Activated T-cell treated with anti-CD3 and anti-CD28 coated beads, Interleukin-2, amount 50 U/mL, for 72 hours (primary cell): ENCODE data around the gene AGBL1. TPM values are rescaled to one million over a fixed set of nuclear protein-coding genes. Genes with fewer than 3 reads are reported as not detected.

Source experiments
- ATAC-seq, 2 donors: fragments of 150-1000 bp; cut with Tn5 transposase; replicated peaks in 1 of 2; 2 replicates each; pipeline ENCODE4 v1.10.0; 2021; ENCODE audit warnings: moderate library complexity in 2 of 2, mild to moderate bottlenecking in 1 of 2
- DNase-seq, 2 donors: peaks; one replicate each; pipeline ENCODE4 v3.0.0; 2021 to 2022; ENCODE audit warnings: mixed read lengths in 1 of 2
- H3K27ac Mint-ChIP-seq: one replicate; pipeline ENCODE4 v1.8.0; 2022; ENCODE audit warnings: mild to moderate bottlenecking, moderate library complexity, mixed read lengths
- H3K27me3 Mint-ChIP-seq: one replicate; pipeline ENCODE4 v1.8.0; 2022; ENCODE audit warnings: low read depth, mixed read lengths
- H3K36me3 Mint-ChIP-seq, 2 donors: one replicate each; pipeline ENCODE4 v1.8.0; 2022; ENCODE audit warnings: mixed read lengths in 2 of 2, mild to moderate bottlenecking in 1 of 2; ENCODE audit not compliant: insufficient read depth in 2 of 2
- H3K4me1 Mint-ChIP-seq: one replicate; pipeline ENCODE4 v1.8.0; 2022; ENCODE audit warnings: low read depth, mixed read lengths
- H3K4me3 Mint-ChIP-seq, 2 donors: one replicate each; pipeline ENCODE4 v1.8.0; 2022; ENCODE audit warnings: mild to moderate bottlenecking in 2 of 2, mixed read lengths in 2 of 2, moderate library complexity in 2 of 2
- H3K9me3 Mint-ChIP-seq, 2 donors: one replicate each; pipeline ENCODE4 v1.8.0; 2022; ENCODE audit warnings: mixed read lengths in 2 of 2
- total RNA-seq, 2 donors: library from RNA; stranded (reverse); gene quantifications; one replicate each; pipeline ENCODE4 v1.2.3, GENCODE V29; 2022

AGBL1 gene
- total RNA-seq, 2 donors from 2014 or later, result 0.14 TPM; not detected in 1

- H3K36me3 Mint-ChIP-seq, result no peaks in the 10 kb centered on the region
- ATAC-seq (no peak), DNase-seq (no peak)
- peaks cover 6% of the 10 kb centered on the region for H3K27me3 Mint-ChIP-seq
- peaks cover 17% of the 10 kb centered on the region for H3K4me1 Mint-ChIP-seq
- no peak overlapping the region for H3K4me3 Mint-ChIP-seq
- H3K27ac Mint-ChIP-seq, result no peak overlapping the region
- H3K9me3 Mint-ChIP-seq, result peaks cover 0 to 3% of the 10 kb centered on the region in 2 donors
Measured at GRCh38 chr15:86659724-86660411, 580.2 kb downstream of the AGBL1 start.

- no peaks in the 10 kb centered on the region for H3K36me3 Mint-ChIP-seq
- H3K27ac Mint-ChIP-seq, result no peak overlapping the region
- H3K27me3 Mint-ChIP-seq, result peaks cover 6% of the 10 kb centered on the region
- no peak for DNase-seq
- no peak for ATAC-seq
- H3K9me3 Mint-ChIP-seq, result peaks cover 0 to 3% of the 10 kb centered on the region in 2 donors
- no peak overlapping the region for H3K4me3 Mint-ChIP-seq
- peaks cover 14% of the 10 kb centered on the region for H3K4me1 Mint-ChIP-seq
Measured at GRCh38 chr15:86661580-86661979, 581.9 kb downstream of the AGBL1 start.

- ATAC-seq, result no peak
- H3K9me3 Mint-ChIP-seq, result peaks cover 0 to 1% of the 10 kb centered on the region in 2 donors
- H3K36me3 Mint-ChIP-seq, result no peaks in the 10 kb centered on the region
- no peak for DNase-seq
- no peak overlapping the region for H3K4me3 Mint-ChIP-seq
- peaks cover 6% of the 10 kb centered on the region for H3K27me3 Mint-ChIP-seq
- no peak overlapping the region for H3K27ac Mint-ChIP-seq
- H3K4me1 Mint-ChIP-seq, result peaks cover 7% of the 10 kb centered on the region
Measured at GRCh38 chr15:86663304-86663703, 583.6 kb downstream of the AGBL1 start.

- peaks cover 6% of the 10 kb centered on the region for H3K27me3 Mint-ChIP-seq
- ATAC-seq (no peak), DNase-seq (no peak)
- H3K4me1 Mint-ChIP-seq, result peaks cover 7% of the 10 kb centered on the region
- H3K36me3 Mint-ChIP-seq, result peaks cover 0 to 2% of the 10 kb centered on the region in 2 donors
- H3K4me3 Mint-ChIP-seq, result no peak overlapping the region
- no peak overlapping the region for H3K27ac Mint-ChIP-seq
- peaks cover 0 to 1% of the 10 kb centered on the region in 2 donors for H3K9me3 Mint-ChIP-seq
Measured at GRCh38 chr15:86663979-86664378, 584.3 kb downstream of the AGBL1 start.

GRCh38 chr15:86664581-86664980 is 584.9 kb downstream of the AGBL1 start:
- H3K4me1 Mint-ChIP-seq, result peaks cover 7% of the 10 kb centered on the region
- no peak overlapping the region for H3K4me3 Mint-ChIP-seq
- no peak overlapping the region for H3K27ac Mint-ChIP-seq
- DNase-seq, result no peak
- peaks cover 0 to 1% of the 10 kb centered on the region in 2 donors for H3K9me3 Mint-ChIP-seq
- H3K36me3 Mint-ChIP-seq, result peaks cover 0 to 2% of the 10 kb centered on the region in 2 donors
- no peak for ATAC-seq
- peaks cover 6% of the 10 kb centered on the region for H3K27me3 Mint-ChIP-seq

GRCh38 chr15:86676002-86676401 is 596.3 kb downstream of the AGBL1 start:
- DNase-seq, result no peak
- no peak overlapping the region for H3K4me3 Mint-ChIP-seq
- peaks cover 10% of the 10 kb centered on the region for H3K4me1 Mint-ChIP-seq
- H3K36me3 Mint-ChIP-seq, result no peaks in the 10 kb centered on the region
- no peak for ATAC-seq
- H3K27me3 Mint-ChIP-seq, result peaks cover under 1% of the 10 kb centered on the region
- no peak overlapping the region for H3K27ac Mint-ChIP-seq
- peaks cover 0 to 3% of the 10 kb centered on the region in 2 donors for H3K9me3 Mint-ChIP-seq

GRCh38 chr15:86677278-86677677 is 597.6 kb downstream of the AGBL1 start:
- peak overlapping the region; percentile 1 to 13 for H3K4me3 Mint-ChIP-seq
- ATAC-seq (no peak), DNase-seq (no peak)
- peaks cover 0 to 3% of the 10 kb centered on the region in 2 donors for H3K9me3 Mint-ChIP-seq
- no peaks in the 10 kb centered on the region for H3K36me3 Mint-ChIP-seq
- peaks cover 10% of the 10 kb centered on the region for H3K4me1 Mint-ChIP-seq
- no peak overlapping the region for H3K27ac Mint-ChIP-seq
- H3K27me3 Mint-ChIP-seq, result peaks cover 9% of the 10 kb centered on the region

- DNase-seq (no peak), ATAC-seq (no peak)
- H3K4me3 Mint-ChIP-seq, result peak overlapping the region in 1 of 2 donors; percentile 39
- H3K27ac Mint-ChIP-seq, result no peak overlapping the region
- H3K9me3 Mint-ChIP-seq, result peaks cover 0 to 2% of the 10 kb centered on the region in 2 donors
- peaks cover 18% of the 10 kb centered on the region for H3K27me3 Mint-ChIP-seq
- H3K36me3 Mint-ChIP-seq, result no peaks in the 10 kb centered on the region
- H3K4me1 Mint-ChIP-seq, result peaks cover 2% of the 10 kb centered on the region
Measured at GRCh38 chr15:86685263-86685662, 605.6 kb downstream of the AGBL1 start.

GRCh38 chr15:86689006-86689405 is 609.3 kb downstream of the AGBL1 start:
- no peak for ATAC-seq
- Mint-ChIP-seq H3K9me3 (peaks cover 2 to 3% of the 10 kb centered on the region in 2 donors), H3K27ac (no peak overlapping the region), H3K27me3 (peaks cover 9% of the 10 kb centered on the region), H3K4me3 (no peak overlapping the region), H3K36me3 (no peaks in the 10 kb centered on the region), H3K4me1 (peaks cover 8% of the 10 kb centered on the region)
- DNase-seq, result no peak

- H3K27ac Mint-ChIP-seq, result no peak overlapping the region
- ATAC-seq, result peak in 1 of 2 donors; percentile 77
- no peak overlapping the region for H3K4me3 Mint-ChIP-seq
- H3K27me3 Mint-ChIP-seq, result peaks cover 9% of the 10 kb centered on the region
- H3K9me3 Mint-ChIP-seq, result peaks cover 3 to 5% of the 10 kb centered on the region in 2 donors
- peak in 1 of 2 donors; percentile 4 for DNase-seq
- H3K36me3 Mint-ChIP-seq, result peaks cover 0 to 1% of the 10 kb centered on the region in 2 donors
- peaks cover 8% of the 10 kb centered on the region for H3K4me1 Mint-ChIP-seq
Measured at GRCh38 chr15:86690566-86690965, 610.9 kb downstream of the AGBL1 start.

GRCh38 chr15:86691091-86691663 is 611.5 kb downstream of the AGBL1 start:
- H3K27me3 Mint-ChIP-seq, result peaks cover 9% of the 10 kb centered on the region
- DNase-seq (no peak), ATAC-seq (no peak)
- H3K36me3 Mint-ChIP-seq, result peaks cover 0 to 1% of the 10 kb centered on the region in 2 donors
- peaks cover 8% of the 10 kb centered on the region for H3K4me1 Mint-ChIP-seq
- H3K27ac Mint-ChIP-seq, result no peak overlapping the region
- no peak overlapping the region for H3K4me3 Mint-ChIP-seq
- peaks cover 3 to 5% of the 10 kb centered on the region in 2 donors for H3K9me3 Mint-ChIP-seq

- Mint-ChIP-seq H3K36me3 (peaks cover 6 to 7% of the 10 kb centered on the region in 2 donors), H3K27me3 (peaks cover 17% of the 10 kb centered on the region), H3K4me3 (no peak overlapping the region), H3K9me3 (peaks cover 9 to 14% of the 10 kb centered on the region in 2 donors), H3K4me1 (no peaks in the 10 kb centered on the region), H3K27ac (no peak overlapping the region)
- no peak for DNase-seq
- no peak for ATAC-seq
Measured at GRCh38 chr15:86700864-86701610, 621.4 kb downstream of the AGBL1 start.

GRCh38 chr15:86701611-86701963 is 621.9 kb downstream of the AGBL1 start:
- H3K36me3 Mint-ChIP-seq, result peaks cover 6 to 7% of the 10 kb centered on the region in 2 donors
- no peak for DNase-seq
- H3K27ac Mint-ChIP-seq, result no peak overlapping the region
- H3K4me1 Mint-ChIP-seq, result no peaks in the 10 kb centered on the region
- H3K4me3 Mint-ChIP-seq, result no peak overlapping the region
- H3K9me3 Mint-ChIP-seq, result peaks cover 9 to 12% of the 10 kb centered on the region in 2 donors
- no peak for ATAC-seq
- H3K27me3 Mint-ChIP-seq, result peaks cover 17% of the 10 kb centered on the region
